CD14-positive monocyte (primary cell): Measurements from ENCODE around the gene TMEM225B. TPM values are rescaled to one million over a fixed set of nuclear protein-coding genes. Genes with fewer than 3 reads are reported as not detected.

Source experiments
- DNase-seq, 3 donors: peaks; one replicate each; pipeline ENCODE4 v3.0.0-alpha.2; 2011 to 2022
- H2AFZ ChIP-seq: 2 replicates; pipeline ENCODE4 v1.6.0; 2012; ENCODE audit warnings: mild to moderate bottlenecking, low read depth, low read length, inconsistent platforms; ENCODE audit not compliant: insufficient read depth, poor library complexity, severe bottlenecking
- H3K27ac ChIP-seq, 2 donors: 1 replicate in 1 of 2; 2 replicates in 1 of 2; pipeline ENCODE4 v1.5.1; 2012 to 2013; ENCODE audit warnings: low read length in 2 of 2, control low read depth in 1 of 2, inconsistent platforms in 1 of 2, low read depth in 1 of 2, mild to moderate bottlenecking in 1 of 2
- H3K27me3 ChIP-seq, 2 donors: one replicate each; pipeline versions ENCODE4 v1.6.0 to v1.6.1; 2011 to 2013; ENCODE audit warnings: low read length in 2 of 2; ENCODE audit not compliant: control insufficient read depth in 2 of 2, insufficient read depth in 2 of 2
- H3K36me3 ChIP-seq, 2 donors: replicated peaks in 1 of 2; 1 replicate in 1 of 2; 2 replicates in 1 of 2; pipeline versions ENCODE4 v1.5.1 to v1.6.1; 2012 to 2013; ENCODE audit warnings: low read length in 2 of 2, control low read depth in 1 of 2, inconsistent platforms in 1 of 2, mild to moderate bottlenecking in 1 of 2; ENCODE audit not compliant: insufficient read depth in 2 of 2, control insufficient read depth in 1 of 2
- H3K4me1 ChIP-seq, 2 donors: 1 replicate in 1 of 2; 2 replicates in 1 of 2; pipeline versions ENCODE4 v1.5.1 to v1.6.1; 2012 to 2013; ENCODE audit warnings: low read length in 2 of 2, control low read depth in 1 of 2, inconsistent platforms in 1 of 2, mild to moderate bottlenecking in 1 of 2, moderate library complexity in 1 of 2; ENCODE audit not compliant: insufficient read depth in 2 of 2, control insufficient read depth in 1 of 2
- H3K4me2 ChIP-seq: replicated peaks from 2 replicates; pipeline ENCODE3; 2012; ENCODE audit warnings: low read length, moderate library complexity, mild to moderate bottlenecking; ENCODE audit not compliant: poor library complexity, severe bottlenecking; ENCODE audit errors: extremely low read depth
- H3K4me3 ChIP-seq, 3 experiments: fragments of 200-600 bp in 1 of 3; sonication (generic) in 1 of 3; replicated peaks in 1 of 3; 1 replicate in 2 of 3; 2 replicates in 1 of 3; pipeline ENCODE4 v1.5.1; 2011 to 2013; ENCODE audit warnings: low read length in 3 of 3, mild to moderate bottlenecking in 3 of 3, control low read depth in 2 of 3, low read depth in 2 of 3, inconsistent platforms in 1 of 3, moderate library complexity in 1 of 3
- H3K79me2 ChIP-seq: 2 replicates; pipeline ENCODE4 v1.6.0; 2012; ENCODE audit warnings: mild to moderate bottlenecking, control low read depth, inconsistent platforms, low read length, moderate library complexity; ENCODE audit not compliant: insufficient read depth
- H3K9ac ChIP-seq: 2 replicates; pipeline ENCODE4 v1.6.0; 2017; ENCODE audit warnings: low read length, mild to moderate bottlenecking; ENCODE audit not compliant: insufficient read depth, poor library complexity, severe bottlenecking
- H3K9me3 ChIP-seq, 2 donors: replicated peaks in 1 of 2; 1 replicate in 1 of 2; 2 replicates in 1 of 2; pipeline versions ENCODE4 v1.5.1 to v1.6.1; 2012 to 2013; ENCODE audit warnings: low read length in 2 of 2, control low read depth in 1 of 2; ENCODE audit not compliant: control insufficient read depth in 1 of 2, insufficient read depth in 1 of 2
- H4K20me1 ChIP-seq: 2 replicates; pipeline ENCODE4 v1.6.0; 2012; ENCODE audit warnings: mild to moderate bottlenecking, low read length, control low read depth, moderate library complexity; ENCODE audit not compliant: insufficient read depth
- H3K27ac Mint-ChIP-seq, 7 donors: one replicate each; pipeline ENCODE4 v1.8.0; 2020; ENCODE audit warnings: mild to moderate bottlenecking in 7 of 7, mixed read lengths in 7 of 7, moderate library complexity in 6 of 7, inconsistent platforms in 2 of 7
- H3K27me3 Mint-ChIP-seq, 3 donors: one replicate each; pipeline ENCODE4 v1.8.0; 2021 to 2022; ENCODE audit warnings: low read depth in 3 of 3, mild to moderate bottlenecking in 3 of 3, mixed read lengths in 3 of 3, moderate library complexity in 3 of 3, inconsistent platforms in 1 of 3
- H3K36me3 Mint-ChIP-seq, 2 donors: one replicate each; pipeline ENCODE4 v1.8.0; 2020; ENCODE audit warnings: mixed read lengths in 2 of 2, inconsistent platforms in 1 of 2, mild to moderate bottlenecking in 1 of 2
- H3K4me1 Mint-ChIP-seq: one replicate; pipeline ENCODE4 v1.8.0; 2020; ENCODE audit warnings: mild to moderate bottlenecking, mixed read lengths
- H3K4me3 Mint-ChIP-seq, 2 donors: one replicate each; pipeline ENCODE4 v1.8.0; 2020; ENCODE audit warnings: mild to moderate bottlenecking in 2 of 2, mixed read lengths in 2 of 2, moderate library complexity in 1 of 2
- H3K9me3 Mint-ChIP-seq, 7 donors: one replicate each; pipeline ENCODE4 v1.8.0; 2020 to 2022; ENCODE audit warnings: mixed read lengths in 7 of 7, mild to moderate bottlenecking in 6 of 7, moderate library complexity in 6 of 7, inconsistent platforms in 2 of 7
- WGBS: methylation state at CpG from one replicate; pipeline ENCODE4 v1.1.5; 2013; ENCODE audit warnings: missing lambda C conversion rate; ENCODE audit not compliant: insufficient coverage; 5-methylcytosine and 5-hydroxymethylcytosine counted together
- intact Hi-C, 2 donors: fragments of 100-400 bp; cut with micrococcal nuclease; formaldehyde crosslinking; loops; one replicate each; pipeline versions ENCODE4 v1.15.0 to v1.15.1; 2023
- polyA plus RNA-seq, 3 donors: library from polyadenylated mRNA; depleted of rRNA in 1 of 3; unstranded in 2 of 3; stranded (reverse) in 1 of 3; fragments of 300-500 nt in 2 of 3; fragments of >200 nt in 1 of 3; fragmentation: Illumina TruSeq in 2 of 3; gene quantifications; 1 replicate in 2 of 3; 2 replicates in 1 of 3; pipeline ENCODE4 v1.2.3, GENCODE V29; 2012 to 2021
- TF ChIP-seq, protein P1 (sequence below): fragments of 200-600 bp; IDR thresholded peaks from one replicate; pipeline ENCODE4 v1.8.0; 2022; ENCODE audit warnings: antibody characterized with exemption, mild to moderate bottlenecking

Gene TMEM225B
- polyA plus RNA-seq, 3 donors: 0.20 to 0.23 TPM; not detected in 1

- no CpG with 5 or more reads among the region's 3 CpGs for WGBS
- intact Hi-C loops: no loop called here
- peak overlapping the region; percentile 100 for H2AFZ ChIP-seq
- peaks cover 13% of the 10 kb centered on the region in 2 donors for H3K36me3 Mint-ChIP-seq
- no peak overlapping the region for H3K4me2 ChIP-seq
- peaks cover 22% of the 10 kb centered on the region for H3K4me1 Mint-ChIP-seq
- peaks cover 9 to 24% (median 23%) of the 10 kb centered on the region in 3 donors for H3K27me3 Mint-ChIP-seq
- H3K36me3 ChIP-seq: peaks cover 8 to 13% of the 10 kb centered on the region in 2 donors
- peaks cover 2 to 13% of the 10 kb centered on the region in 2 donors for H3K27me3 ChIP-seq
- H3K9ac ChIP-seq: no peak overlapping the region
- peaks cover 13 to 20% of the 10 kb centered on the region in 2 donors for H3K4me1 ChIP-seq
- no peak overlapping the region for H3K27ac ChIP-seq
- peaks cover 16% of the 10 kb centered on the region for H3K79me2 ChIP-seq
- no peak overlapping the region for H3K27ac Mint-ChIP-seq
- no peak overlapping the region for H3K4me3 ChIP-seq
- peak overlapping the region in 1 of 2 donors; percentile 12 for H3K4me3 Mint-ChIP-seq
- H3K9me3 Mint-ChIP-seq: peaks cover 0 to 11% (median 2%) of the 10 kb centered on the region in 7 donors
- TF ChIP-seq, protein P1, sequence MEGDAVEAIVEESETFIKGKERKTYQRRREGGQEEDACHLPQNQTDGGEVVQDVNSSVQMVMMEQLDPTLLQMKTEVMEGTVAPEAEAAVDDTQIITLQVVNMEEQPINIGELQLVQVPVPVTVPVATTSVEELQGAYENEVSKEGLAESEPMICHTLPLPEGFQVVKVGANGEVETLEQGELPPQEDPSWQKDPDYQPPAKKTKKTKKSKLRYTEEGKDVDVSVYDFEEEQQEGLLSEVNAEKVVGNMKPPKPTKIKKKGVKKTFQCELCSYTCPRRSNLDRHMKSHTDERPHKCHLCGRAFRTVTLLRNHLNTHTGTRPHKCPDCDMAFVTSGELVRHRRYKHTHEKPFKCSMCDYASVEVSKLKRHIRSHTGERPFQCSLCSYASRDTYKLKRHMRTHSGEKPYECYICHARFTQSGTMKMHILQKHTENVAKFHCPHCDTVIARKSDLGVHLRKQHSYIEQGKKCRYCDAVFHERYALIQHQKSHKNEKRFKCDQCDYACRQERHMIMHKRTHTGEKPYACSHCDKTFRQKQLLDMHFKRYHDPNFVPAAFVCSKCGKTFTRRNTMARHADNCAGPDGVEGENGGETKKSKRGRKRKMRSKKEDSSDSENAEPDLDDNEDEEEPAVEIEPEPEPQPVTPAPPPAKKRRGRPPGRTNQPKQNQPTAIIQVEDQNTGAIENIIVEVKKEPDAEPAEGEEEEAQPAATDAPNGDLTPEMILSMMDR: no peak
- no peaks in the 10 kb centered on the region for H4K20me1 ChIP-seq
- no peak for DNase-seq
- no peaks in the 10 kb centered on the region for H3K9me3 ChIP-seq
Measured at GRCh38 chr7:99614495-99614894, 16.4 kb downstream of the TMEM225B start.

DNA sequence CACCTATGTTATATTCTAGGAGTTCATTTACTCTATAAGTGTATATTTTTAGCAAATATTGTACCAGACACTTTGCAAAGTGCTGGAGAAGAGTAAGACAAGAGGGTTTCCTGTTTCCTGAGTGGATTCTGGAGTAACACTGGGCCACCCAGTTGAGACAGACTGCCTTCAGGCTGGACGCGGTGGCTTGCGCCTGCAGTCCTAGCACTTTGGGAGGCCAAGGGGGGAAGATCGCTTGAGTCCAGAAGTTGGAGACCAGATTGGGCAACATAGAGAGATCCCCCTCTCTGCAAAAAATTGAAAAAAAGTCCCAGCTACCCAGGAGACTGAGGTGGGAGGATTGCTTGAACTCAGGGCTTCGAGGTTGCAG is 17.9 kb downstream of the TMEM225B start:
- Histone ChIP-seq H3K4me1 (peaks cover 13 to 20% of the 10 kb centered on the region in 2 donors), H3K4me2 (peak overlapping the region; percentile 99), H4K20me1 (peaks cover 1% of the 10 kb centered on the region), H3K4me3 (peak overlapping the region in 2 of 3 experiments; percentile 62 to 99), H3K27ac (peak overlapping the region; percentile 50 to 90), H3K27me3 (peaks cover 2 to 13% of the 10 kb centered on the region in 2 donors), H3K9me3 (no peaks in the 10 kb centered on the region), H3K79me2 (peaks cover 16% of the 10 kb centered on the region), H2AFZ (peak overlapping the region; percentile 100), H3K9ac (peak overlapping the region; percentile 96), H3K36me3 (peaks cover 22 to 28% of the 10 kb centered on the region in 2 donors)
- intact Hi-C loops: loop anchor here (5.0 kb wide), 2 partner anchors 59 to 114 kb away; partner anchors contain the start of genes ZKSCAN5 (in 1 of the 2), ZNF394 (in 1 of the 2) and ZNF655 (in 1 of the 2)
- H3K36me3 Mint-ChIP-seq: peaks cover 27% of the 10 kb centered on the region in 2 donors
- H3K4me1 Mint-ChIP-seq: peaks cover 22% of the 10 kb centered on the region
- H3K4me3 Mint-ChIP-seq: peak overlapping the region; percentile 97
- TF ChIP-seq, protein P1: no peak
- H3K27me3 Mint-ChIP-seq: peaks cover 7 to 20% (median 14%) of the 10 kb centered on the region in 3 donors
- peaks cover 0 to 11% (median 2%) of the 10 kb centered on the region in 7 donors for H3K9me3 Mint-ChIP-seq
- 92% methylated on average over 1 of the region's 5 CpGs for WGBS
- peak overlapping the region in 5 of 7 donors; percentile 79 to 93 (median 88) for H3K27ac Mint-ChIP-seq
- no peak for DNase-seq
